Caki2 (cell line): ENCODE data around the gene KCND1. TPM values are rescaled to one million over a fixed set of nuclear protein-coding genes. Genes with fewer than 3 reads are reported as not detected.
A peak's percentile ranks its signal among the peaks of the same experiment; 100 is the strongest.
"Not testable (repeated sequence)": the region's sequence is repeated elsewhere in the genome, so short reads cannot be mapped to it uniquely, and the experiment has no call there.

Experiments
- DNase-seq: peaks from one replicate; pipeline ENCODE4 v3.0.0-alpha.2; 2015; ENCODE audit warnings: low read depth
- in situ Hi-C: cut with HindIII; loops from 2 replicates; pipeline ENCODE4 v1.10.0; 2016; ENCODE audit warnings: low sequenced_read_pairs, low pct_unique_long_range_greater_than_20kb, mixed read lengths
- total RNA-seq: library from RNA; depleted of rRNA; stranded (reverse); fragments of >200 nt; shearing (Covaris generic); gene quantifications from 2 replicates; pipeline ENCODE4 v1.2.3, GENCODE V29; 2014; ENCODE audit warnings: low replicate concordance; rRNA removed

Gene KCND1
- 0.24 TPM in 1 of 2 replicates, not detected in the other for total RNA-seq

DNA sequence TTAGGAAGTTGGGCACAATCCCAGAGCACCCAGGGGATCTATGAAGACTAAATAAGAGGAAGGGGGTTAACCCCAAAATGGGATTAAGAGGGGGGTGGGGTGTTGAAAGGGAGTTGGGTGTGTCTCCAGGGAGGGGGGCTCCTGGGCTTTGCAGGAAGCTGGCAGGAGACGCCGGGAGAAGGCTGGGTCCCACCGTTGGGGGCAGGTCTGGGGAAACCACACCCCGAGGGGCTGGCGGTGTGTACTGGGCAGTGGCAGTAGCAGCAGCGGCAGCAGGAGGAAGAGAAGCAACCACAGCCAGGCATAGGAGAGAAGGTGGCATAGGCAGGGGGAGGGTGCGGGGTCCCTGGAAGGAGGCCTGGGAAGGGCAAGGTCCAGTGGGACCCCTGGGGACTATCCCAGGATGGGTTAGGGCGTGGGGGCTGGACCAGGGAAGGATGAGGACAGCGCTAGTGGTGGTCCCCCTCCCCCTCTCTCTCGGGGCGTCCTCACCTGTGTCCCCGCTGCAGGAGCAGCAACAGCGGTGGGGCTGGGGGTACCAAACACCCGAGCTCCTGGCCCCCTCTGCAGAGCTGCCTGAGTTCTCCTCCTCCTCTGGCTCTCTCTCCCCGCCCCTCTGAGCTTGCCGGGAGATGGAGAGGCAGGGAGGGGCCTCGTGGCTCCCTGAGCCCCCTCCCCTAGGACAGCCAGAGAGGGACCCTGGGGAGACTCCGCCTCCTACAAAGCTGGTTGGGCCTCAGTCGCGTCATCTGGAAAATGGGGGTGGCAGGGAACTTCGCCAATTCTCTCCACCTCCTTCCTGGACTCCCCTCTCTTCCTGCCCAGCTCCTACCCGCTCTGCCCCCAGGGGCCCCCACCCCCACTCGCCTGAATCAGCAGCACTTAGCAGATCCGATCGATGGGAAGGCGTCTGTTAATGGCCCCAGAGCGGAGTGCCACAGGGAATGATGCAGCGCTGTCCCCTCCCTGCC lies at the start of gene KCND1:
TSS of gene KCND1 (minus strand) at position 596 of the 971 bp plus-strand sequence. CDS start 1,573 bp downstream, outside the sequence.
- in situ Hi-C loops: no loop called here
- no peak for DNase-seq

DNA sequence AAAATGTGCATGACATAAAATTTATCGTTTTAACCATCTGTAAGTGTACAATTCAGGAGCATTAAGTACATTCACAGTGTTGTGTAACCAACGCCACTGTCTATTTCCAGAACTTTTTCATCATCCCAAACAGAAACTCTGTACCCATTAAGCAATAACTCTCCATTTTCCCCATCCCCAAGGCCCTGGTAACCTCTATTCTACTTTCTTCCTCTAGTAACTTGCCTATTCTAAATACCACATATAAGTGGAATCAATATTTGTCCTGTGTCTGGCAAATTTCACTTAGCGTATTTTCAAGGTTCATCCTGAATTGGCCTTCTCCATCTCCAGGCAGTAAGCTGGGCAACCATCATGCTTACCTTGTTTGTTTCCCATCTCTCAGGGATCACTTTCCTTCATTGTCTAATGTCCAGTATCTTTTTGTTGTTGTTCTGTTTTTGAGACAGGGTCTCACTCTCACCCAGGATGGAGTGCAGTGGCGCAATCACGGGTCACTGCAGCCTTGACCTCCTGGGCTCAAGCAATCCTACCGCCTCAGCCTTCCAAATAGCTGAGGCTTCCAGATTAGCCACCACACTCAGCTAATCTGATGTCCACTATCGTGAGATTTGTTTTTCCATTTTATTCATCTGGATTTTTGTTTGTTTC lies 48.1 kb upstream of the KCND1 start:
- no peak for DNase-seq
- in situ Hi-C loops: no loop called here

DNA sequence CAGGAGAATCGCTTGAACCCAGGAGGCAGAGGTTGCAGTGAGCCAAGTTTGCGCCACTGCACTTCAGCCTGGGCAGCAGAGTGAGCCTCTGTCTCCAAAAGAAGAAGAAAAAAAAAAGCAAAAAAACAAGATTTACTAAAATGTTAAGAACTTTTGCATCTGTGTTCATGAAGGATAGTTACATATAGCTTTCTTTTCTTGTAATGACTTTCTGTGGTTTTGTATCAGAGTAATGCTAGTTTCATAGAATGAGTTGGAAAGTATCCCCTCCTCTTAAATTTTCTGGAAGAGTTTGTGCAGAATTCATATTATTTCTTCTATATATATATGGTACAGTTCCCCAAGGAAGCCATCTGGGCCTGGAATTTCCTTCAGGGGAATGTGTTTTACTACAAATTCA lies 47.4 kb upstream of the KCND1 start:
- DNase-seq: no peak
- in situ Hi-C loops: no loop called here

DNA sequence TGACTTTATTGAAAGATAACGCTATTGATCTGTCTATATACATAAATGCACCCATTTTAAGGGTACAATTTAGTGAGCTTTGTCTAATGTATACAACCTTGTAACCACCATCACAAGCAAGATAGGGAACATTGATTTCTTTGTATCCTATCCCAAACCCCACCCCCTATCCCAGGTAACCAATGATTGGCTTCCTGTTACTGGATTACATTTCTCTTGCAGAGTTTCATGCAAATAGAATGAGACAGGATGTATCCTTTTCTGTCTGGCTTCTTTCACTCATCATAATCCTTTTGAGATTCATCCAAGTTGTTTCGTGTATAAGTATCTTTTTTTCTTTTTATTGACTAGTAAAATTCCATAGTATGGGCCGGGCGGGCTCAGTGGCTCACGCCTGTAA lies 32.1 kb upstream of the KCND1 start:
- in situ Hi-C loops: no loop called here

DNA sequence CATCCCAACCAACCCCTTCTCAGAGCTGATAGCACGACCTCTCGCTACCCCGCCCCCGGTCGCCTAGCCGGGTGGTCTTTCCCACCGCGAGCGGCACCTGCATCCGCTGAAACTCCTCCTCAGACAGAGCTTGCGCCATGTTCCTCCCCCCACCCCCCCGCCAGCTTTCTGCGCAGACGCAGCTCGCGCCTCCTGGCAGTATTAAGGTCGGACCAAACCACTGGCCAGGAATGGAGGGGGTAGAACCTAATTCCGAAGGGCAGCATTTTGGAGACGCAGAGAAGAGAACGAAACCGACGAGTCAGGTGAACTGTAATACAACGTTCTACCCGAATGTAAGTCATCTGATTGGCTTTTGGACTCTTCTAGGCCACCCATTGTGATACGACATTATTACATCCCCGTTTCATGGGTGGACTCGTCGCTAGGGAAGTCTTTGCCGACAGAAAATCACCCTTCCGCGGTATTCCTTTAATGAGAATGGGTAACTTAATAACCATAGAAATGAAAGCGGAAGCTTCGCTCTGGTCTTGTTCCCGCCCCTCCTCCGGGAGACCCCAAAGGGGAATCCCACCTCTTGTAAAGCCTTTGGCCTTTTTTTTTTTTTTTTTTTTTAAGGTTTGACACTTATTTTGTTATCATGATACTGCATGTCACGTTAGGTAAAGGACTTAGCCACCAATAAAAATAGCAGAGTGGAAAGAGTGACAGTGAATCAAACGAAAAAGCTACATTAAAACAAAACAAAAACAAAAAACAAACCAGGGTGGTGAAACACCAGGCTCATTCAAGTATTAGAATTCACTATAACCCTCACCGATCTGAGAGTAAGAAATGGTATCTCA lies 30.7 kb upstream of the KCND1 start, which contains the start of gene GRIPAP1:
TSS of gene GRIPAP1 (minus strand) at position 174 of the 845 bp plus-strand sequence. CDS start at position 139, 35 bp downstream.
- in situ Hi-C loops: no loop called here
- peak; percentile 76 for DNase-seq

More for the DNA sequence above, 32.1 kb upstream of the KCND1 start:
- no peak for DNase-seq

DNA sequence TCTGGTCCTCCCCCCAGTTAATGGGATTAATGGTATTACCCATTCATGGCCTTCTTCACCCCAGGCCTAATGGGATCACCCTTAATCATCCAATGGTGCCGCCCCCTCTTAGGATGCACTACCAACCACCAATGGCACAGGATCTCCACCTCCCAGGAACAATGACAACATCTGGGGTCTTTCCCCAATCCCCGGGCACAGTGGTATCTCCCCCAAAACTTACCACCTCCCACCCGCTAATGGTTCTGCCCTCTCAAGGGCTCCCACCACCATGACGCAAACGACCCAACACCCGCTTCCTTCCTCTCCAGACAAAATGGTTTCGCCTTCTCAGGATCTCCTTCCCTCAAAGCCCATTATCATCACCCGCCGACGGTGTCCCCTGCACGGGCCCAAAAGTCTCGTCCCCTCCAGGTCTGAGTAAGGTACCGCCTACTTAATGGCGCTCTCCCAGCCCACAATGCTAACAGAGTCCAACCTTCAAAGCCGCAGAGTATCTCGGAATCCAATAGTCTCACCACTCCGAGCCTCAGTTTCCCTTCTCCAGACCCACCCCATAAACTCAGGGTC lies 30.0 kb upstream of the KCND1 start:
- DNase-seq: no peak
- in situ Hi-C loops: no loop called here

DNA sequence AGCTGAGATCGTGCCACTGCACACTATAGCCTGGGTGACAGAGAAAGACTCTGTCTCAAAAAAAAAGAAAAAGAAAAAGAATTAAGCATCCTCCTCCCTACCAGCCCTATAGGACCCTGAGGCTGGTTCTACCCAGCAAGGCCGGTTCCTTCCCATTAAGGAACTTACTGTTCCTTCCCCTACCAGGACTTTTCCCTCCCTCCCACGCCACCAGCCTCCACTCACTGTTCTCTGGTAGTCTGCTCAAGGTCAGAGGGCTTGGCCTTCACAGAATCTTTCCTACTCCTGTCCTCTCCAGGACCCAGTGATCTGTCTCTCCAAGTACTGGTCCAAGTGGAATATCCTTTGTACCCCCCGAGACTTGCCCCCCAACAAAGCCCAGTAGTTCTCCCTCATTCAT lies 29.0 kb upstream of the KCND1 start:
- in situ Hi-C loops: no loop called here

DNA sequence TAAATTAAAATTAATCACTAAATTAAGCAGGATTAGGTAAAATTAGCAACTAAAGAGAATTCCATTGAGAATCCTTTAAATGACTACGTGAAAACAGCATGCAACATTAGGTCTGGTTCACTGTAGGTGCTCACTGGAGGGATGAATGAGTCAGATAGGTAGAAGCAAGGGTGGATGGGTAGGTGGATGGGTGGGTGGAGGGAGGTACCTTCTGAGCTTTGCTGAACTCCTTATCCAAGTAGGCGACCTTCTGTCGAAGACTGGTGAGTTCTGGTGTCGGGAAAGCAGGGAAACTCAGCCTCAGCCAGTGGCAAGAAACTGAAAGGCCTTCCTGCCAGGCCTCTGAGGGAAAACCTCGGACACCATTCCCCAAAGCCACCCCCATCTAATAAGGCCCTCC lies 27.4 kb upstream of the KCND1 start:
- DNase-seq: no peak
- in situ Hi-C loops: no loop called here

More for the DNA sequence above, 29.0 kb upstream of the KCND1 start:
- DNase-seq: no peak

DNA sequence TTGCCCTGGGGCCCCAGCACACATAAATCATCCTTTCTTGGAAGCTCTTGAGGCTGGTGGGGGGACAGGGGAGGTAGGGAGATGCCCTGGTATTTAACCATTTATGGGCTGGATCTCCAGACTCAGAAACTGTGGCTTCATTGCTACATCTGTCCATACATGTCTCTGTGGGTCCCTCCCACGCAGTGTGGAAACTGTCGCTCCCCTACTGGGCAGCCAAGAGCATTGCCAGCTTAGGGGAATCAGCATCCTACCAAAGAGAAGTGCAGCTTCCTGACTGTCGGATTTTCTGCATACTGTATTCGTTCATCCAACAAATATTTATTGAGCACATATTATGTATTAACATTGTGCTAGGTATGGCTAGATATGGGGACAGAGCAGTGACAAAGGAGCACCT lies 26.7 kb upstream of the KCND1 start:
- no peak for DNase-seq
- in situ Hi-C loops: no loop called here

DNA sequence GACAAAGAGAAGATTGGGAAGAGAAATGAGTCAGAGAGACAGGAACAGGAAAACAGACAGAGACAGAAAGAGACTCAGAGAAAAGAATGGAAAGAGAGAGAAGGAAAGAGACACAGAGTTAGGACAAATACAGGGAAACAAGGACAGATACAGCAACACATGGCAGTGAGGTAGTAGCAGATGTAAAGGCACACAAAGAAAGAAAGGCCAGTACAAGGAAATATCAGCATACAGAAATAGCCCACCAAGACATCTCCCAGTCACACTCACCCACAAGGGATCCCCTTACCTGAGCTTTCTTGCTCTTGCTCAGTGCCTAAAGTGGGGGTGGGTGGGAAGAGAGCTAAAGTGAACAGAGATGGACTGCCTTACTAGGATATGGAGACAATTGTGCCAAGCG lies 26.2 kb upstream of the KCND1 start:
- in situ Hi-C loops: no loop called here

DNA sequence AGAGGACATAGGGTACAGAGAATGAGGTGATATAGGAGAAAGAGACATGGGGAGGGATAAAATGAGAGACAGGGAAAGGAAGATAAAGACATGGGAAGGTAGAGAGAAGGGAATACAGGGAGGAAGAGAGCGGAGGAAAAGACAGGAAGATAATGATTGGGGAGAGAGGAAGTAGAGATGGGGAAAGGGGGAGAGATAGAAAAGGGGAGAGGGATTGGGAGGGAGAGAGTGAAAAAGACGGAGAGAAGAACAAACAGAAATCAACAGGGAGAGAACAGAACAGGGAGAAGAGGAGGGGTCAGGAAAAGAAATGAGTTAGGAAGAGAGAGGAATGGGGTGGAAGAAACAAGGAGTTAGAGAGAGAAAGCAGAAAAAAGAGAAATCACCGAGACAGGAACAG lies 25.8 kb upstream of the KCND1 start:
- in situ Hi-C loops: no loop called here
- DNase-seq: no peak

More for the DNA sequence above, 26.2 kb upstream of the KCND1 start:
- no peak for DNase-seq

DNA sequence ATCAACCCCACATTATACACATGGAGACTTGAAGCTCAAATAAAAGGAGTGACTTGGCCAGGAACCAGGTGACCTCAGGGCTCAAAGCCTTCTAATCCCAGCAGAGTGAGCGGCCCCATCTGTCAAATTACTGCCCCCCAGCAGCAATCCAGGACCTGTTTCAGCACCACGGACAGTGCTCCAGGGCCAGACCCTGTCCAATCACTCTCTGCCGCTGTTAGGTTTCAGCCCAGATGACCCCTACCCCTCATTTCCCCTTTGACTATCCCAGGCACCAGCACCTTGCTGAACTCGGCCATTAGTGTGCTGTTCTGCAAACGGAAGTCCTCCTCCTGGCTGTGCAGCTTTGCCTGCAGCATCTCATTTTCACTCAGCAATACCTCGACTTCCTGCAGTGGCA lies 25.3 kb upstream of the KCND1 start:
- DNase-seq: no peak
- in situ Hi-C loops: no loop called here

DNA sequence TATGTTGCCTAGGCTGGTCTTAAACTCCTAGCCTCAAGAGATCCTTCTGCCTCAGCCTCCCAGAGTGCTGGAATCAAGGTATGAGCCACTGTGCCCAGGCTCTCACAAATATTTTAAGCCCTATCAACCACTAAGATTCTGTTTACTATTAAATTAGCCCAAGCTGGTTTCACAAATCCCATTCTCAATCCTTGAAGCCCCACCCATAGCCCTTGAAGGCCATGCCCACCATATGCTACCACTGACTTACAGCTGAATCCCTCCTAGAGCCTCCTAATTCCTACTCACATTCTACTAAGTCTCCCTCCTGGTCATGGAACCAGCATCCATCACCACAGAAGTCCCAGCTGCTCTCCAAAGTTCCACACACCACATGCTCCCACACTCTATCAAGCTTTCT lies 20.7 kb upstream of the KCND1 start:
- in situ Hi-C loops: no loop called here
- no peak for DNase-seq

DNA sequence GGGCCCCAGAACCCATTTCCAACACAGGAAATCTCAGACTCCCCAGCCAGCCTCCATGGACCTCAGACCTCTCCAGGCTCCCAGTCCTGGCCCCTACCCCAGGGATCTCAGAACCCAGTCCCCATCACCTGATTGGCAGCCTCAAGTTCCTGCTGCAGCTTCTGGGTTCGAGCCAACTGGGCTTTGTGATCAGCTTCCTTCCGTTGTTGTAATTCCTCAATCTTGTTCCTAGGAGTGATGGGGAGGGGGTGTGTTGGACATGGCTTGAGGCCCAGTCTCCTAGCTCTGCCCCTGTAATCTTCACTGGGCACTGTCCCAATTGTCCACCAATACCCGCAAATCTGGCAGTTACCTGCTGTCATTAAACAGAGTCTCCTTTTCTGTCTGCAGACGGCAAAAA lies 17.8 kb upstream of the KCND1 start:
- no peak for DNase-seq
- in situ Hi-C loops: no loop called here

DNA sequence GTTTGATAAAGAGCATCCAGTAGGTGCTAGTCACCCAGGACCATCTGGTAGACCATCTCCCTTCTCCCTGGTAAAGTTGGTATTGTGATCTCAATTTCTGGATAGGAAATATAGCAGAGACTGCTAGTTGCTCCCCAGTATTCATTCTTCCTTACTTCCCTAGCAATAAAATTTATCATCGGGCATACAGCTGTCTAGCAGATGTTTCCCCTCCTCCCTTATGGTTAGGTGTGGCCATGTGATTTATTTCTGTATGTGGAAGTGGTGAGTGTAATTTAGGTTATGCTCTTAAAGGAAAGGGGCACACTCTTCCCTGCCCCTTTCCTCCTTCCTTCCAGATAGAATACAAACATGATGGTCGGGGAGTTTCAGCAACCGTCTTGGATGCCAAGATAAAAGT lies 12.3 kb upstream of the KCND1 start:
- in situ Hi-C loops: no loop called here
- DNase-seq: no peak

DNA sequence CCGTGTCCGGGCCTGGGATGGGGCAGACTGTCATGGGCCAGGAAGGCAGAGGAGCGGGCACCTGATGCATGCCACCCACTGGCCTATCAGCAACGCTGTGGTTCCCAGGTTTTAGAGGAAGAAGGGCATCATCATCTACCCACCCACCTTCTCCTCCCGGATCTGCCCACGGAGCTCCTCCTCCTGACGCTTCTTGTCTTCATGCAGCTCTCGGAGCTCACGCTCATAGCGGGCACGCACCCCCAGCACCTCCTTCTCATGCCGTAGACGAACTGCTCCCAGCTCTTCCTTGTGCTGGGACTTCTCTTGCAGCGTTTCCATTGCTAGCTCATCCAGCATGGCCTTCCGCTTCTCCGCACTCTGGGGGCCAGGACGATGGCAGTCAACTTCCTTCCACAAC lies 11.4 kb upstream of the KCND1 start:
- DNase-seq: no peak
- in situ Hi-C loops: no loop called here

DNA sequence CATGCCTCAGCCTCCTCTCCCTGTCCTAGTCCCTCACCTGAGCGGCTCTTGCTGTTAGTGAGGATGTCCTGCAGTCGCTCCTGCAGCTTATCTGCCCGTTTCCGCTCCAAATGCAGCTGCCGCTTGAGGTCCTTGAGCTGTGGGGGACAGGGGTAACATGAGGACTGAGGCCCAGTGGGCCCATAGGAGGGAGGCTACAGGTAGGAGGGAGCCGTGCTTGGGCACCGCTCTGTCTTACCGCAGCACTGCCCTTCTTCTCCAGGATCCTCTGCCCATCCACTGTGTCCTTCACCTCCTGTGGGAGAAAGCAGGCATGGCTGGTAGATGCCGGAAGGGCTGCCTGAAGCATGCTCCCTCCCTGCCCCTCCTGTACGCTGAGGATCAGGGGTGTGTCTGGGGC lies 9.5 kb upstream of the KCND1 start:
- no peak for DNase-seq
- in situ Hi-C loops: no loop called here

DNA sequence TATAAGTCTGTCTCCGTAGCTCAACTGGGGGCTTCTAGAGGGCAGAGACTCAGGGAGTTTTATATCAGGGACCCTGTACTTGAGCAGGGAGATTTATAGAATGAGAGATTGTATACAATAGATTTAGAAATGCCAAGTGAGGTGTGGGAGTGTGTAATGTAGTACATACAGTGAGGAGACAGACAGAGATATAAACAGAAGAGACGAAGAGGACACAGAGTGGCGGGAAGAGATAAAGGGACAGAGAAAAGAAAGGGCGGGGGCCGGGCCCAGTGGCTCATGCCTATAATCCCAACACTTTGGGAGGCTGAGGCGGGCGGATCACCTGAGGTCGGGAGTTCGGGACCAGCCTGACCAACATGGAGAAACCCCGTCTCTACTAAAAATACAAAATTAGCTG lies 8.7 kb upstream of the KCND1 start:
- DNase-seq, in situ Hi-C loops: not testable (repeated sequence)
